ENCODE measurements around the gene MS4A10. TPM values are rescaled to one million over a fixed set of nuclear protein-coding genes. Genes with fewer than 3 reads are reported as not detected.

MS4A10 gene
- polyA plus RNA-seq, 2 of the 4 experiments (the other 2 are of a cell fraction) = not detected

DNA sequence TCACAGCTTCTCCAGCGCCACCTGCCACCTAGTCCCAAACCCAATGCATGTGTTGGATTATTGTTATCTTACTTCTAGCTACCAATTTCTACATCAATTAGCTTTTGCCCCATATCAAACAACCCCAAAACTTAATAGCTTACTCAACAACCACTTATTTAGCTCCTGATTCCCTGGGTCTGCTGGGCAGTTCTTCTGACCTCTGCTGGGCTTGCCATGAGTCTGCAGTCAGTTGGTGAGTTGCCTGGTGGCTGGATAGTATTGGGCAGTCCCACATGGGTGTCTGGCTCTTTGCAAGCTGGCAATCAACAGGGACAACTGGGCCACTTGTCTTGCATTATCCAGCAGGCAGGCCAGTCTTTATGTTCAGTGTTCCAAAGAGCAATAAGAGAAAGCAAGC lies 42.1 kb upstream of the MS4A10 start (continued):
- TF ChIP-seq CHD2 (IDR thresholded peaks at IDR 0.05; ENCODE audit: low read length, partially characterized antibody) = no peak
- TF ChIP-seq, protein P1, sequence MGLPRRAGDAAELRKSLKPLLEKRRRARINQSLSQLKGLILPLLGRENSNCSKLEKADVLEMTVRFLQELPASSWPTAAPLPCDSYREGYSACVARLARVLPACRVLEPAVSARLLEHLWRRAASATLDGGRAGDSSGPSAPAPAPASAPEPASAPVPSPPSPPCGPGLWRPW (IDR thresholded peaks at IDR 0.05) = no peak

DNA sequence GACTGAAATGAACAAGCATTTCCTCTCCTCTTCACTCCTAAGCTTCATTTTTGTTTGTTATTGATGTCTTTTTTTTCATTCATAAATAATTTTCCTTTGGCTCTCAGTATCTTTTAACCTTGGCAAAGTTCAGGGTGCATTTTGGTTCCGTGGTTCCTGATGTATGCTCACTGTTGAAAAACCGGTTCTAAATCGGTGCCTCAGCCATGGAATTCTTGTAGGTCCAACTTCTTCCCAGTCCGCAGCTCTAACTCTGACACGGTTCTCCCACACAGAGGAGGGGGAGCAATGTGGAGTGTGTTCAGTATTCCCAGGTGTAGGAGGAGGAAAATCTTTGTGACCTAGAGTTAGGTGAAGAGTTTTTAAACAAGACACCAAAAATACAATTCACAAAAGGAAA lies 41.0 kb upstream of the MS4A10 start:
- no peak overlapping the region for H3K4me2 ChIP-seq
- no peak overlapping the region for H3K4me3 ChIP-seq
- 0 out of 3 replicates have a peak, but pooled peaks cover 4% of the 10 kb centered on the region for H3K9me3 ChIP-seq
- ATAC-seq (no peak), DNase-seq (ENCODE audit: low read depth in 1 of 2, low spot score in 1 of 2) (no peak), FAIRE-seq (no peak)
- TF ChIP-seq FOSB (CRISPR knock-in tag; IDR thresholded peaks at IDR 0.05) = no peak
- TF ChIP-seq RARB (CRISPR knock-in tag; IDR thresholded peaks at IDR 0.05) = no peak
- TF ChIP-seq KDM5A (IDR thresholded peaks at IDR 0.05) = no peak
- TF ChIP-seq SREBF2 (IDR thresholded peaks at IDR 0.05) = no peak
- TF ChIP-seq RFX5 (IDR thresholded peaks at IDR 0.05) = no peak
- TF ChIP-seq ZC3H11A (IDR thresholded peaks at IDR 0.05) = no peak
- no peak for TF ChIP-seq NR3C1 (IDR thresholded peaks at IDR 0.05)
- TF ChIP-seq HEYL (CRISPR knock-in tag; IDR thresholded peaks at IDR 0.05) = no peak
- no peak for TF ChIP-seq PBX3 (IDR thresholded peaks at IDR 0.05)
- TF ChIP-seq CEBPB (IDR thresholded peaks at IDR 0.05) = no peak
- TF ChIP-seq ZFP36 (IDR thresholded peaks at IDR 0.05; ENCODE audit: borderline replicate concordance, partially characterized antibody) = no peak
- TF ChIP-seq FOXS1 (CRISPR knock-in tag; IDR thresholded peaks at IDR 0.05) = no peak
- TF ChIP-seq EHMT2 (IDR thresholded peaks at IDR 0.05; ENCODE audit: low read depth) = no peak
- TF ChIP-seq TFCP2L1 (CRISPR knock-in tag; IDR thresholded peaks at IDR 0.05) = no peak
- no peak for TF ChIP-seq RAD21 (conservative IDR thresholded peaks at IDR 0.05 in 1 of 2, IDR thresholded peaks at IDR 0.05 in 1 of 2)
- no peak for TF ChIP-seq MAZ (IDR thresholded peaks at IDR 0.05; ENCODE audit: borderline replicate concordance, low read depth, low read length)
- no peak for TF ChIP-seq GATA3 (IDR thresholded peaks at IDR 0.05; ENCODE audit: borderline replicate concordance)
- TF ChIP-seq, protein P2, sequence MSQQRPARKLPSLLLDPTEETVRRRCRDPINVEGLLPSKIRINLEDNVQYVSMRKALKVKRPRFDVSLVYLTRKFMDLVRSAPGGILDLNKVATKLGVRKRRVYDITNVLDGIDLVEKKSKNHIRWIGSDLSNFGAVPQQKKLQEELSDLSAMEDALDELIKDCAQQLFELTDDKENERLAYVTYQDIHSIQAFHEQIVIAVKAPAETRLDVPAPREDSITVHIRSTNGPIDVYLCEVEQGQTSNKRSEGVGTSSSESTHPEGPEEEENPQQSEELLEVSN (IDR thresholded peaks at IDR 0.05; ENCODE audit: borderline replicate concordance, low read depth) = no peak
- CTCF ChIA-PET = interaction anchor here (0.9 to 1.5 kb wide), 2 partner anchors 18 to 31 kb away, joined by 4 to 5 read pairs; no protein-coding TSS in a partner anchor
- no peaks in the 10 kb centered on the region for H3K4me1 ChIP-seq
- no peak overlapping the region for H3K27ac ChIP-seq
- 40% methylated on average over 5 of the region's 5 CpGs for whole genome bisulfite sequencing (ENCODE audit: missing lambda C conversion rate)
- POLR2A ChIA-PET = no interaction called here

GRCh38 chr11:60747359-60747873 lies 37.7 kb upstream of the MS4A10 start:
- H3K9me3 ChIP-seq = 0 out of 3 replicates have a peak, but pooled peaks cover 4% of the 10 kb centered on the region
- no peaks in the 10 kb centered on the region for H3K4me1 ChIP-seq
- FAIRE-seq = no peak
- H3K27ac ChIP-seq = no peak overlapping the region
- ATAC-seq = no peak
- H3K4me3 ChIP-seq = no peak overlapping the region
- no peak for TF ChIP-seq ZNF302 (CRISPR knock-in tag; IDR thresholded peaks at IDR 0.05)
- no peak for TF ChIP-seq EHMT2 (IDR thresholded peaks at IDR 0.05; ENCODE audit: low read depth)
- no peak for TF ChIP-seq CHD4 (IDR thresholded peaks at IDR 0.05; ENCODE audit: borderline replicate concordance)
- TF ChIP-seq TP53 (CRISPR knock-in tag; IDR thresholded peaks at IDR 0.05) = no peak
- no peak for TF ChIP-seq FOSB (CRISPR knock-in tag; IDR thresholded peaks at IDR 0.05)
- no peak for TF ChIP-seq CBX8 (IDR thresholded peaks at IDR 0.05)
- TF ChIP-seq PBX3 (IDR thresholded peaks at IDR 0.05) = no peak
- TF ChIP-seq ZSCAN20 (CRISPR knock-in tag; IDR thresholded peaks at IDR 0.05) = no peak
- TF ChIP-seq, protein P3, sequence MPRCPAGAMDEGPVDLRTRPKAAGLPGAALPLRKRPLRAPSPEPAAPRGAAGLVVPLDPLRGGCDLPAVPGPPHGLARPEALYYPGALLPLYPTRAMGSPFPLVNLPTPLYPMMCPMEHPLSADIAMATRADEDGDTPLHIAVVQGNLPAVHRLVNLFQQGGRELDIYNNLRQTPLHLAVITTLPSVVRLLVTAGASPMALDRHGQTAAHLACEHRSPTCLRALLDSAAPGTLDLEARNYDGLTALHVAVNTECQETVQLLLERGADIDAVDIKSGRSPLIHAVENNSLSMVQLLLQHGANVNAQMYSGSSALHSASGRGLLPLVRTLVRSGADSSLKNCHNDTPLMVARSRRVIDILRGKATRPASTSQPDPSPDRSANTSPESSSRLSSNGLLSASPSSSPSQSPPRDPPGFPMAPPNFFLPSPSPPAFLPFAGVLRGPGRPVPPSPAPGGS (IDR thresholded peaks at IDR 0.05) = no peak
- no peak for TF ChIP-seq RNF2 (IDR thresholded peaks at IDR 0.05; ENCODE audit: borderline replicate concordance, low read depth)
- no peak for TF ChIP-seq JUN (IDR thresholded peaks at IDR 0.05)
- no peak for TF ChIP-seq ATOH8 (CRISPR knock-in tag; IDR thresholded peaks at IDR 0.05; ENCODE audit: low read depth)
- TF ChIP-seq, protein P1 (IDR thresholded peaks at IDR 0.05) = no peak
- no peak for TF ChIP-seq MAZ (IDR thresholded peaks at IDR 0.05; ENCODE audit: borderline replicate concordance, low read depth, low read length)
- TF ChIP-seq SREBF2 (IDR thresholded peaks at IDR 0.05) = no peak
- no peak for TF ChIP-seq BHLHE40 (IDR thresholded peaks at IDR 0.05; ENCODE audit: low read depth, low read length)
- DNase-seq (ENCODE audit: low read depth in 1 of 2, low spot score in 1 of 2) = no peak
- H3K4me2 ChIP-seq = no peak overlapping the region
- ChIA-PET POLR2A (no interaction called here), CTCF (interaction anchor here (0.8 to 1.5 kb wide), 3 partner anchors 9 to 19 kb away, joined by 3 to 4 read pairs (median 4); partner anchors contain the start of gene MS4A15)
- WGBS (ENCODE audit: missing lambda C conversion rate) = 53% methylated on average over 14 of the region's 14 CpGs

Data from A549 (cell line).